Psoas muscle (tissue), 8 donors: Measurements from ENCODE around the gene ERP27. TPM values are rescaled to one million over a fixed set of nuclear protein-coding genes. Genes with fewer than 3 reads are reported as not detected.

ENCODE experiments used
- ATAC-seq, 4 donors: fragments of 200-7000 bp; cut with Tn5 transposase; one replicate each; pipeline ENCODE4 v1.9.1; 2020; ENCODE audit warnings: moderate library complexity in 3 of 4, mild to moderate bottlenecking in 2 of 4
- DNase-seq, 2 donors: peaks; one replicate each; pipeline ENCODE4 v3.0.0-alpha.2; 2020
- H3K27ac ChIP-seq: fragments of 200-600 bp; one replicate; pipeline ENCODE4 v1.8.0; 2022
- H3K27me3 ChIP-seq, 3 donors: fragments of 200-600 bp in 1 of 3; one replicate each; pipeline versions ENCODE4 v1.6.1 to v1.8.0; 2013 to 2022; ENCODE audit warnings: low read length in 2 of 3, mild to moderate bottlenecking in 2 of 3, moderate library complexity in 1 of 3; ENCODE audit not compliant: insufficient read depth in 3 of 3
- H3K36me3 ChIP-seq, 2 donors: fragments of 200-600 bp in 1 of 2; one replicate each; pipeline versions ENCODE4 v1.6.1 to v1.8.0; 2013 to 2022; ENCODE audit warnings: low read depth in 1 of 2, mild to moderate bottlenecking in 1 of 2, moderate library complexity in 1 of 2; ENCODE audit not compliant: insufficient read depth in 1 of 2
- H3K4me1 ChIP-seq: fragments of 200-600 bp; one replicate; pipeline ENCODE4 v1.8.0; 2022
- H3K4me3 ChIP-seq: fragments of 200-600 bp; one replicate; pipeline ENCODE4 v1.8.0; 2022; ENCODE audit warnings: mild to moderate bottlenecking
- H3K9me3 ChIP-seq: fragments of 200-600 bp; one replicate; pipeline ENCODE4 v1.8.0; 2022
- CTCF ChIP-seq: fragments of 200-600 bp; IDR thresholded peaks from one replicate; pipeline ENCODE4 v1.8.0; 2022; ENCODE audit warnings: antibody characterized with exemption
- WGBS, 3 donors: extraction: QIAGEN DNeasy Blood & Tissue Kit; methylation state at CpG; one replicate each; pipeline versions ENCODE4 v1.1.6 to v1.1.7; 2013; 5-methylcytosine and 5-hydroxymethylcytosine counted together
- intact Hi-C, 2 donors: fragments of 100-400 bp; cut with DNase I; formaldehyde crosslinking; loops; one replicate each; pipeline versions ENCODE4 v1.11.0 to v1.14.2; 2022
- polyA plus RNA-seq, 3 donors: library from polyadenylated mRNA; stranded (reverse); fragments of 200-250 nt; gene quantifications; one replicate each; pipeline ENCODE4 v1.2.3, GENCODE V29; 2013
- total RNA-seq, 4 donors: library from RNA; stranded (reverse); fragmentation: NEBNext Ultra II Directional in 2 of 4; extraction: Animal tissue kit (Norgen Biotek cat#: 25700) in 2 of 4; gene quantifications; one replicate each; pipeline versions ENCODE4 v1.2.1 to v1.2.4, GENCODE V29; 2021 to 2023
- donor health status: healthy with polysubstance abuse.
- donor health status: DM: no; HTN: no; CAD: no; lungs with moderate emphysema.
- donor health status: Bipolar disorder and iron deficiency.
- donor health status: healthy.
- donor health status: DM: yes; HTN: yes; CAD: no.
- donor health status: DM: no; HTN: no; CAD: no.
- donor health status: DM: no; HTN: no; CAD: no.
- donor health status: DM: yes; HTN: yes; CAD: no.

Gene ERP27
- total and polyA plus RNA-seq, 7 donors, result 0.05 to 0.42 (median 0.13) TPM; not detected in 1

- TF ChIP-seq CTCF, result no peak
- Histone ChIP-seq H3K4me3 (peak overlapping the region; percentile 14), H3K9me3 (no peaks in the 10 kb centered on the region), H3K36me3 (no peaks in the 10 kb centered on the region), H3K4me1 (peaks cover 3% of the 10 kb centered on the region), H3K27me3 (no peaks in the 10 kb centered on the region), H3K27ac (no peak overlapping the region)
- WGBS, 3 donors, result 66 to 74% (median 72%) methylated on average over 9 of the region's 9 CpGs
- intact Hi-C loops, result no loop called here
- ATAC-seq (no peak), DNase-seq (no peak)
Observed at GRCh38 chr12:14956024-14956891, 17.9 kb upstream of the ERP27 start.

GRCh38 chr12:14954269-14954668 lies 15.9 kb upstream of the ERP27 start:
- intact Hi-C loops, result no loop called here
- DNase-seq (no peak), ATAC-seq (no peak)
- Histone ChIP-seq H3K36me3 (no peaks in the 10 kb centered on the region), H3K9me3 (no peaks in the 10 kb centered on the region), H3K27ac (no peak overlapping the region), H3K4me1 (peaks cover 3% of the 10 kb centered on the region), H3K4me3 (no peak overlapping the region), H3K27me3 (no peaks in the 10 kb centered on the region)
- no peak for TF ChIP-seq CTCF
- 78 to 83% (median 81%) methylated on average over 4 of the region's 4 CpGs for WGBS, 3 donors

- H3K4me3 ChIP-seq, result no peak overlapping the region
- no peaks in the 10 kb centered on the region for H3K27me3 ChIP-seq
- 65 to 77% (median 70%) methylated on average over 1 of the region's 1 CpG for WGBS, 3 donors
- no peak for ATAC-seq
- TF ChIP-seq CTCF, result no peak
- H3K36me3 ChIP-seq, result no peaks in the 10 kb centered on the region
- H3K9me3 ChIP-seq, result no peaks in the 10 kb centered on the region
- H3K4me1 ChIP-seq, result peaks cover 8% of the 10 kb centered on the region
- H3K27ac ChIP-seq, result no peak overlapping the region
- no peak for DNase-seq
- intact Hi-C loops, result no loop called here
Observed at GRCh38 chr12:14953752-14954151, 15.4 kb upstream of the ERP27 start.

GRCh38 chr12:14952299-14952921 lies 14.1 kb upstream of the ERP27 start:
- no peaks in the 10 kb centered on the region for H3K9me3 ChIP-seq
- peak overlapping the region; percentile 61 for H3K27ac ChIP-seq
- WGBS, 3 donors, result 62 to 74% (median 67%) methylated on average over 7 of the region's 7 CpGs
- H3K36me3 ChIP-seq, result peaks cover 0 to 4% of the 10 kb centered on the region in 2 donors
- TF ChIP-seq CTCF, result no peak
- peaks cover 8% of the 10 kb centered on the region for H3K4me1 ChIP-seq
- H3K27me3 ChIP-seq, result no peaks in the 10 kb centered on the region
- DNase-seq, result no peak
- no peak overlapping the region for H3K4me3 ChIP-seq
- intact Hi-C loops, result no loop called here
- peak in 3 of 4 donors; percentile 51 to 64 (median 59) for ATAC-seq
